ENCODE data around the gene RPGR.

Gene RPGR

GRCh38 chrX:38256019-38256418 is 71.3 kb downstream of the RPGR start:
- no peak for DNase-seq

- no peak for DNase-seq
Observed at GRCh38 chrX:38249965-38250364, 77.3 kb downstream of the RPGR start.

GRCh38 chrX:38247051-38247450 is 80.3 kb downstream of the RPGR start:
- DNase-seq, result no peak

GRCh38 chrX:38240541-38240940 is 86.8 kb downstream of the RPGR start:
- no peak for DNase-seq

- no peak for DNase-seq
Observed at GRCh38 chrX:38236901-38237615, 90.3 kb downstream of the RPGR start.

GRCh38 chrX:38233891-38234667 is 93.2 kb downstream of the RPGR start:
- no peak for DNase-seq

- DNase-seq, result no peak
Observed at GRCh38 chrX:38232079-38232686, 95.1 kb downstream of the RPGR start.

GRCh38 chrX:38225093-38225492 is 102.2 kb downstream of the RPGR start:
- DNase-seq, result no peak

- no peak for DNase-seq
Observed at GRCh38 chrX:38224160-38224559, 103.1 kb downstream of the RPGR start.

GRCh38 chrX:38221391-38221929 is 105.8 kb downstream of the RPGR start:
- DNase-seq, result no peak

- DNase-seq, result no peak
Observed at GRCh38 chrX:38220415-38221390, 106.6 kb downstream of the RPGR start, which contains the start of gene SRPX. Gene SRPX, minus strand, starts transcription at chrX:38220871. Its CDS starts 79 bp downstream, at chrX:38220792.

- no peak for DNase-seq
Observed at GRCh38 chrX:38220024-38220414, 107.3 kb downstream of the RPGR start.

Measured in hippocampal formation (tissue), 2 donors.